GM19025 (cell line): ENCODE data around the gene UPB1.

Experiments
- ATAC-seq: cut with Tn5 transposase; IDR thresholded peaks from one replicate; pipeline ENCODE4 v1.9.1; 2021; ENCODE audit warnings: mild to moderate bottlenecking, low read depth, moderate library complexity; ENCODE audit not compliant: unreplicated experiment

The UPB1 gene

GRCh38 chr22:24555165-24556039, 60.3 kb downstream of the UPB1 start, which contains the start of gene SNRPD3:
Gene SNRPD3 (plus strand): TSS chr22:24555999. CDS start chr22:24557675, 1,676 bp downstream.
- ATAC-seq, result peak; percentile 72

GRCh38 chr22:24559471-24559870, 64.3 kb downstream of the UPB1 start:
- no peak for ATAC-seq

- ATAC-seq, result no peak
These were observed 68.1 kb downstream of the UPB1 start for GRCh38 chr22:24563246-24563645.

- no peak for ATAC-seq
These were observed 69.4 kb downstream of the UPB1 start for GRCh38 chr22:24564376-24565058.

GRCh38 chr22:24565077-24565476, 69.9 kb downstream of the UPB1 start:
- no peak for ATAC-seq

- no peak for ATAC-seq
These were observed 71.9 kb downstream of the UPB1 start for GRCh38 chr22:24566899-24567511.

- ATAC-seq, result no peak
These were observed 72.5 kb downstream of the UPB1 start for GRCh38 chr22:24567668-24568067.

- ATAC-seq, result no peak
These were observed 76.1 kb downstream of the UPB1 start for GRCh38 chr22:24571266-24571665.

GRCh38 chr22:24576778-24577177, 81.6 kb downstream of the UPB1 start:
- no peak for ATAC-seq
